HepG2 (cell line): ENCODE data around the gene PYY. TPM values are rescaled to one million over a fixed set of nuclear protein-coding genes. Genes with fewer than 3 reads are reported as not detected.
"Not testable (repeated sequence)": the region's sequence is repeated elsewhere in the genome, so short reads cannot be mapped to it uniquely, and the experiment has no call there.

ENCODE experiments used
- ATAC-seq: fragments of 200-7000 bp; cut with Tn5 transposase; 3 replicates; pipeline ENCODE4 v1.9.1; 2020; ENCODE audit warnings: mild to moderate bottlenecking, moderate library complexity
- BruUV-seq: library from RNA; stranded (reverse); fragments of 400-500 nt; replicated peaks from 2 replicates; lab custom pipeline; 2021; lab: Mats Ljungman, UMichigan
- CTCF ChIA-PET: fragments of 300-600 bp; formaldehyde crosslinking; extraction: SDS; loops from one replicate; lab custom pipeline; 2021; ENCODE audit warnings: low total read pairs, inconsistent platforms, low intra/inter-chr PET ratio; lab: Yijun Ruan, JAX
- POLR2A ChIA-PET: fragments of 350-600 bp; sonication (Branson Sonifier 250); formaldehyde crosslinking; loops from one replicate; lab custom pipeline; 2020; ENCODE audit warnings: antibody characterized with exemption, inconsistent platforms; lab: Yijun Ruan, JAX
- DNase-seq: peaks from one replicate; pipeline ENCODE4 v3.0.0-alpha.2; 2015; ENCODE audit warnings: low spot score
- FAIRE-seq: peaks from 3 replicates; lab custom pipeline; 2011; peaks lifted over from hg19 to GRCh38; lab: Jason Lieb, UNC
- H2AFZ ChIP-seq: one replicate; pipeline ENCODE4 v1.6.1; 2011; ENCODE audit warnings: low read length, inconsistent platforms
- H3K27ac ChIP-seq: fragments of 300-600 bp; 3 replicates; pipeline ENCODE4 v1.8.0; 2011; ENCODE audit warnings: mixed run types, mild to moderate bottlenecking, mixed read lengths, low read length, inconsistent platforms; ENCODE audit not compliant: insufficient read depth; ENCODE audit errors: extremely low read length
- H3K27me3 ChIP-seq, 2 experiments: fragments of 200-600 bp in 1 of 2; 2 replicates in 1 of 2; 3 replicates in 1 of 2; pipeline versions ENCODE4 v1.6.0 to v1.8.0; 2011; ENCODE audit warnings: low read length in 2 of 2, mild to moderate bottlenecking in 2 of 2, moderate library complexity in 2 of 2, inconsistent platforms in 1 of 2; ENCODE audit not compliant: insufficient read depth in 2 of 2, control insufficient read depth in 1 of 2
- H3K36me3 ChIP-seq, 2 experiments: fragments of 200-600 bp in 1 of 2; replicated peaks in 1 of 2; 2 replicates in 1 of 2; 3 replicates in 1 of 2; pipeline versions ENCODE4 v1.5.1 to v1.8.0; 2011; ENCODE audit warnings: low read length in 2 of 2, inconsistent platforms in 1 of 2; ENCODE audit not compliant: insufficient read depth in 2 of 2, control insufficient read depth in 1 of 2
- H3K4me1 ChIP-seq: 2 replicates; pipeline ENCODE4 v1.5.1; 2012; ENCODE audit warnings: low read length, inconsistent platforms; ENCODE audit not compliant: insufficient read depth
- H3K4me2 ChIP-seq: 2 replicates; pipeline ENCODE4 v1.6.0; 2011; ENCODE audit warnings: low read depth, low read length, inconsistent platforms
- H3K4me3 ChIP-seq, 3 experiments: fragments of 200-600 bp in 1 of 3; sonication (generic), shearing (Covaris generic) in 1 of 3; replicated peaks in 1 of 3; 2 replicates each; pipeline ENCODE4 v1.5.1; 2011 to 2016; ENCODE audit warnings: low read length in 3 of 3, inconsistent platforms in 2 of 3, low read depth in 2 of 3, mild to moderate bottlenecking in 2 of 3, control low read depth in 1 of 3, mixed read lengths in 1 of 3; ENCODE audit not compliant: insufficient read depth in 1 of 3
- H3K79me2 ChIP-seq: one replicate; pipeline ENCODE4 v1.6.1; 2011; ENCODE audit warnings: low read length, inconsistent platforms; ENCODE audit not compliant: insufficient read depth
- H3K9ac ChIP-seq: 2 replicates; pipeline ENCODE4 v1.6.0; 2011; ENCODE audit warnings: mild to moderate bottlenecking, low read depth, low read length, inconsistent platforms; ENCODE audit not compliant: insufficient read depth
- H3K9me3 ChIP-seq: 2 replicates; pipeline ENCODE4 v1.5.1; 2012; ENCODE audit warnings: mild to moderate bottlenecking, low read length
- H4K20me1 ChIP-seq: 2 replicates; pipeline ENCODE4 v1.6.0; 2011; ENCODE audit warnings: inconsistent platforms, mild to moderate bottlenecking, low read length, moderate library complexity; ENCODE audit not compliant: insufficient read depth
- CCAR2 ChIP-seq: fragments of 200-400 bp; formaldehyde crosslinking; optimal IDR thresholded peaks from 2 replicates; pipeline ENCODE3; 2018; ENCODE audit warnings: low read depth, mild to moderate bottlenecking, low read length, moderate library complexity
- E2F5 ChIP-seq: sonication (generic); formaldehyde crosslinking; conservative IDR thresholded peaks from 2 replicates; pipeline ENCODE4 v1.4.0; 2020; ENCODE audit warnings: missing genetic modification reagents
- GABPA ChIP-seq, 2 experiments: IDR thresholded peaks; 2 replicates each; pipeline ENCODE4 v1.6.1; 2011 to 2016; ENCODE audit warnings: low read depth in 2 of 2, low read length in 1 of 2, missing biosample characterization in 1 of 2, missing genetic modification characterization in 1 of 2
- MATR3 ChIP-seq: sonication (generic); formaldehyde crosslinking; IDR thresholded peaks from 2 replicates; pipeline ENCODE4 v1.4.0; 2020; ENCODE audit warnings: missing genetic modification reagents
- NR2F2 ChIP-seq: IDR thresholded peaks from 2 replicates; pipeline ENCODE4 v1.6.1; 2012; ENCODE audit warnings: low read depth, inconsistent platforms, borderline replicate concordance
- POLR2A ChIP-seq, 2 experiments: IDR thresholded peaks; 2 replicates each; pipeline ENCODE4 v1.6.1; 2011; ENCODE audit warnings: low read depth in 2 of 2, low read length in 2 of 2, mild to moderate bottlenecking in 1 of 2, moderate library complexity in 1 of 2; ENCODE audit not compliant: insufficient read depth in 1 of 2
- THAP11 ChIP-seq: IDR thresholded peaks from 2 replicates; pipeline ENCODE4 v1.6.1; 2016; ENCODE audit warnings: missing biosample characterization, missing genetic modification reagents
- ZBTB7B ChIP-seq: sonication (generic); formaldehyde crosslinking; IDR thresholded peaks from 2 replicates; pipeline ENCODE4 v1.4.0; 2020; ENCODE audit warnings: missing genetic modification reagents
- ZMAT3 ChIP-seq: sonication (generic); formaldehyde crosslinking; conservative IDR thresholded peaks from 2 replicates; pipeline ENCODE4 v1.7.0; 2021; ENCODE audit warnings: missing genetic modification reagents
- ZNF143 ChIP-seq: sonication (generic); formaldehyde crosslinking; IDR thresholded peaks from 2 replicates; pipeline ENCODE4 v1.4.0; 2020; ENCODE audit warnings: missing genetic modification reagents
- ZNF251 ChIP-seq: sonication (generic); formaldehyde crosslinking; IDR thresholded peaks from 2 replicates; pipeline ENCODE4 v1.9.0; 2021; ENCODE audit warnings: mild to moderate bottlenecking, missing genetic modification reagents
- ZNF451 ChIP-seq: sonication (generic); formaldehyde crosslinking; IDR thresholded peaks from 2 replicates; pipeline ENCODE4 v1.5.0; 2020; ENCODE audit warnings: mild to moderate bottlenecking, missing genetic modification reagents
- ZNF546 ChIP-seq: sonication (generic); formaldehyde crosslinking; conservative IDR thresholded peaks from 2 replicates; pipeline ENCODE4 v1.8.1; 2023; ENCODE audit warnings: mild to moderate bottlenecking, missing genetic modification reagents
- ZNF547 ChIP-seq: sonication (generic); formaldehyde crosslinking; IDR thresholded peaks from 2 replicates; pipeline ENCODE4 v1.5.1; 2020; ENCODE audit warnings: mild to moderate bottlenecking, missing genetic modification reagents
- ZNF629 ChIP-seq: sonication (generic); formaldehyde crosslinking; conservative IDR thresholded peaks from 2 replicates; pipeline ENCODE4 v1.5.0; 2020; ENCODE audit warnings: missing genetic modification reagents
- ZNF737 ChIP-seq: sonication (generic); formaldehyde crosslinking; IDR thresholded peaks from 2 replicates; pipeline ENCODE4 v1.5.0; 2020; ENCODE audit warnings: missing genetic modification reagents, mild to moderate bottlenecking, borderline replicate concordance
- ZNF746 ChIP-seq: sonication (generic); formaldehyde crosslinking; IDR thresholded peaks from 2 replicates; pipeline ENCODE4 v1.8.0; 2022; ENCODE audit warnings: mild to moderate bottlenecking, missing genetic modification reagents
- ZNF772 ChIP-seq: sonication (generic); formaldehyde crosslinking; IDR thresholded peaks from 2 replicates; pipeline ENCODE4 v1.5.0; 2020; ENCODE audit warnings: mild to moderate bottlenecking, missing genetic modification reagents
- ZNF850 ChIP-seq: sonication (generic); formaldehyde crosslinking; conservative IDR thresholded peaks from 2 replicates; pipeline ENCODE4 v1.9.0; 2021; ENCODE audit warnings: mild to moderate bottlenecking, missing genetic modification reagents
- WGBS: methylation state at CpG from one replicate; pipeline ENCODE4 v1.1.6; 2017; ENCODE audit warnings: low lambda C conversion rate; 5-methylcytosine and 5-hydroxymethylcytosine counted together
- in situ Hi-C: cut with HindIII; loops from 2 replicates; pipeline ENCODE4 v1.10.0; 2017; ENCODE audit warnings: low pct_unique_long_range_greater_than_20kb; ENCODE audit not compliant: extremely low pct_ligation_motif_present
- intact Hi-C: fragments of 100-400 bp; cut with micrococcal nuclease; formaldehyde crosslinking; loops from one replicate; pipeline ENCODE4 v1.10.0; 2022; ENCODE audit not compliant: unreplicated experiment
- polyA plus RNA-seq, 8 experiments: library from polyadenylated mRNA; depleted of rRNA in 3 of 8; stranded (reverse) in 7 of 8; unstranded in 1 of 8; fragments of >200 nt; fragmentation: Illumina TruSeq in 4 of 8; extraction: Trizol in 4 of 8; gene quantifications; 2 replicates each; pipeline versions ENCODE4 v1.2.1 to v1.2.3, GENCODE V29; 2011 to 2016; ENCODE audit warnings: low read depth in 4 of 8, missing spikeins in 1 of 8, mixed read lengths in 1 of 8; ENCODE audit not compliant: insufficient read depth in 1 of 8
- total RNA-seq, 5 experiments: library from RNA; depleted of rRNA; stranded (reverse); fragments of >200 nt; fragmentation: Illumina TruSeq; extraction: Trizol; gene quantifications; 2 replicates each; pipeline ENCODE4 v1.2.3, GENCODE V29; 2016; ENCODE audit warnings: low read depth in 1 of 5
- TF ChIP-seq, protein P1 (sequence below): sonication (generic); formaldehyde crosslinking; IDR thresholded peaks from 2 replicates; pipeline ENCODE4 v1.8.0; 2022; ENCODE audit warnings: mild to moderate bottlenecking, missing genetic modification reagents, moderate library complexity

The PYY gene
- total and polyA plus RNA-seq, 2 of the 13 experiments (the other 11 are each of a cell fraction or from before 2014, with no cell fraction given) = 0.25 TPM; not detected in 1

GRCh38 chr17:43962479-43962878, 8.7 kb upstream of the PYY start (continued):
- no peak for TF ChIP-seq ZNF772
- no peak for TF ChIP-seq ZMAT3 (CRISPR knock-in tag)
- no peak for TF ChIP-seq ZNF251 (CRISPR knock-in tag)
- no peak for TF ChIP-seq ZNF737 (CRISPR knock-in tag)
- TF ChIP-seq, all 625 proteins: peak for 0

DNA sequence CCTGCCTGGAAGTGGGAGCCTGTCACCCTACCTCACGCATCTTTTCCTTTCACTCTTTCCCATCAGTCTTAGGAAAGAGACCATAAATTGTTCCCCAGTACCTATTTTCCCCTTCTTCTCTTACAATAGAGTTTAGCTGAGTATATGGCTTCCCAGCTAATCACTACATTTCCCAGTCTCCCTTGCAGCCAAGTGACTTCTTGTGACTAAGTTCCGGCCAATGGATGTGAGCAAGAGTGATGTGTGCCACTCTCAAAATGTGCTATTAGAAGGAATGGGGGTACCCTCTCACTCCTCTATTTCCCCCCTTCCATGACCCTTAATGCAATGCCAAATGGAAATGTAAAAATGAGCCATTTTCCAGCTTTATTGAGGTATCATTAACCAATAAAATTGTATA, 8.2 kb upstream of the PYY start:
- Histone ChIP-seq H3K4me2 (no peak overlapping the region), H2AFZ (no peak overlapping the region), H3K27me3 (peaks cover 5 to 61% of the 10 kb centered on the region in 2 experiments), H4K20me1 (no peaks in the 10 kb centered on the region), H3K9me3 (no peaks in the 10 kb centered on the region), H3K27ac (no peak overlapping the region), H3K4me1 (peaks cover 13% of the 10 kb centered on the region)
- CTCF ChIA-PET = no interaction called here
- DNase-seq (no peak), FAIRE-seq (no peak)
- POLR2A ChIA-PET = no interaction called here
- no TSS peak for BruUV-seq
- in situ Hi-C loops = no loop called here
- TF ChIP-seq, protein P1, sequence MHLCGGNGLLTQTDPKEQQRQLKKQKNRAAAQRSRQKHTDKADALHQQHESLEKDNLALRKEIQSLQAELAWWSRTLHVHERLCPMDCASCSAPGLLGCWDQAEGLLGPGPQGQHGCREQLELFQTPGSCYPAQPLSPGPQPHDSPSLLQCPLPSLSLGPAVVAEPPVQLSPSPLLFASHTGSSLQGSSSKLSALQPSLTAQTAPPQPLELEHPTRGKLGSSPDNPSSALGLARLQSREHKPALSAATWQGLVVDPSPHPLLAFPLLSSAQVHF (CRISPR knock-in tag) = no peak
- TF ChIP-seq ZBTB7B (CRISPR knock-in tag) (no peak), CCAR2 (no peak), ZNF143 (peak; percentile 55; the same call in 1 of the 2 replicates), ZNF850 (CRISPR knock-in tag) (no peak), E2F5 (CRISPR knock-in tag) (no peak), THAP11 (CRISPR knock-in tag) (peak; percentile 72), ZNF746 (CRISPR knock-in tag) (no peak), GABPA (IDR thresholded peaks at IDR 0.05; ENCODE audit: low read depth, low read length) (no peak), GABPA (CRISPR knock-in tag; IDR thresholded peaks at IDR 0.05; ENCODE audit: low read depth) (peak; percentile 70), ZNF451 (CRISPR knock-in tag) (no peak), ZNF629 (CRISPR knock-in tag) (no peak), ZNF547 (CRISPR knock-in tag) (no peak), ZNF546 (CRISPR knock-in tag) (no peak), MATR3 (CRISPR knock-in tag) (no peak), NR2F2 (no peak), POLR2A (IDR thresholded peaks at IDR 0.05; ENCODE audit: insufficient read depth in 1 of 2, low read depth in 2 of 2, low read length in 2 of 2) (no peak)
- TF ChIP-seq, all 625 proteins: peak for 3
- intact Hi-C loops = no loop called here
- Histone ChIP-seq H3K4me3 (no peak overlapping the region), H3K79me2 (no peaks in the 10 kb centered on the region), H3K9ac (no peak overlapping the region), H3K36me3 (no peaks in the 10 kb centered on the region)
- no peak for ATAC-seq
- 30% methylated on average over 2 of the region's 2 CpGs for WGBS

GRCh38 chr17:43961292-43961691, 7.6 kb upstream of the PYY start:
- H3K79me2 ChIP-seq, H3K4me2 ChIP-seq, DNase-seq, in situ Hi-C loops, ATAC-seq, intact Hi-C loops, H4K20me1 ChIP-seq, POLR2A ChIA-PET, FAIRE-seq, H3K9me3 ChIP-seq, CTCF ChIA-PET, H3K36me3 ChIP-seq, H3K27ac ChIP-seq, H3K4me3 ChIP-seq, H2AFZ ChIP-seq, BruUV-seq, H3K9ac ChIP-seq: not testable (repeated sequence)
- WGBS = 60% methylated on average over 6 of the region's 6 CpGs
- H3K27me3 ChIP-seq = peaks cover 3 to 61% of the 10 kb centered on the region in 2 experiments
- H3K4me1 ChIP-seq = peaks cover 13% of the 10 kb centered on the region
